SU-DHL-6 (cell line): ENCODE data around the gene TCP10L.

Experiments
- H2AFZ ChIP-seq: fragments of 200-600 bp; sonication (generic); 2 replicates; pipeline ENCODE4 v1.6.1; 2014; ENCODE audit warnings: low read depth, mild to moderate bottlenecking, moderate library complexity, mixed read lengths, antibody characterized with exemption, low read length; ENCODE audit not compliant: severe bottlenecking
- H3F3A ChIP-seq: fragments of 200-600 bp; shearing (Covaris generic); 2 replicates; pipeline ENCODE4 v1.6.0; 2016; ENCODE audit warnings: antibody characterized with exemption, mild to moderate bottlenecking; ENCODE audit not compliant: insufficient read depth
- H3K27ac ChIP-seq: fragments of 200-600 bp; sonication (generic); 2 replicates; pipeline ENCODE4 v1.5.1; 2016; ENCODE audit warnings: low read depth, mild to moderate bottlenecking, low read length, moderate library complexity, mixed read lengths
- H3K27me3 ChIP-seq: fragments of 200-600 bp; sonication (generic), shearing (Covaris generic); 2 replicates; pipeline ENCODE4 v1.6.0; 2014; ENCODE audit warnings: mild to moderate bottlenecking, low read length
- H3K36me3 ChIP-seq: fragments of 200-600 bp; sonication (generic); 2 replicates; pipeline ENCODE4 v1.6.1; 2014; ENCODE audit warnings: mild to moderate bottlenecking, low read length, mixed read lengths
- H3K4me2 ChIP-seq: fragments of 300-600, 200-600 bp; shearing (Covaris generic), sonication (generic); 2 replicates; pipeline ENCODE4 v1.6.0; 2014; ENCODE audit warnings: low read length, low read depth, mild to moderate bottlenecking; ENCODE audit not compliant: poor library complexity, severe bottlenecking
- H3K4me3 ChIP-seq: fragments of 200-600 bp; sonication (generic); 2 replicates; pipeline ENCODE4 v1.5.1; 2014; ENCODE audit warnings: antibody characterized with exemption, low read length, mild to moderate bottlenecking, mixed read lengths; ENCODE audit not compliant: insufficient read depth, poor library complexity, severe bottlenecking
- H3K79me2 ChIP-seq: fragments of 200-600 bp; sonication (generic); 2 replicates; pipeline ENCODE4 v1.6.1; 2014; ENCODE audit warnings: mild to moderate bottlenecking, low read length, moderate library complexity; ENCODE audit not compliant: insufficient read depth
- H3K9ac ChIP-seq: fragments of 200-600 bp; sonication (generic); 2 replicates; pipeline ENCODE4 v1.7.0; 2014; ENCODE audit warnings: mild to moderate bottlenecking, low read length
- H3K9me2 ChIP-seq: fragments of 200-600 bp; sonication (generic); replicated peaks from 2 replicates; pipeline ENCODE4 v1.6.1; 2014; ENCODE audit warnings: low read length; ENCODE audit not compliant: insufficient read depth
- H3K9me3 ChIP-seq: fragments of 200-600 bp; sonication (generic); 2 replicates; pipeline ENCODE4 v1.6.1; 2014; ENCODE audit warnings: low read length, mixed read lengths; ENCODE audit not compliant: insufficient read depth
- H4K20me1 ChIP-seq: fragments of 200-600 bp; sonication (generic); 2 replicates; pipeline ENCODE4 v1.6.1; 2014; ENCODE audit warnings: low read depth, mild to moderate bottlenecking, antibody characterized with exemption, low read length, moderate library complexity, mixed read lengths
- EZH2phosphoT487 ChIP-seq: fragments of 200-600 bp; sonication (generic), shearing (Covaris generic); conservative IDR thresholded peaks from 2 replicates; pipeline ENCODE4 v1.6.1; 2018; ENCODE audit warnings: mild to moderate bottlenecking, antibody characterized with exemption, low read length, moderate library complexity, mixed read lengths
- TF ChIP-seq, protein P1 (sequence below): fragments of 200-600 bp; sonication (generic); IDR thresholded peaks from one replicate; pipeline ENCODE4 v1.5.1; 2017; ENCODE audit warnings: antibody characterized with exemption, mild to moderate bottlenecking, low read length, moderate library complexity; ENCODE audit not compliant: insufficient read depth, poor library complexity, severe bottlenecking

Gene TCP10L

DNA sequence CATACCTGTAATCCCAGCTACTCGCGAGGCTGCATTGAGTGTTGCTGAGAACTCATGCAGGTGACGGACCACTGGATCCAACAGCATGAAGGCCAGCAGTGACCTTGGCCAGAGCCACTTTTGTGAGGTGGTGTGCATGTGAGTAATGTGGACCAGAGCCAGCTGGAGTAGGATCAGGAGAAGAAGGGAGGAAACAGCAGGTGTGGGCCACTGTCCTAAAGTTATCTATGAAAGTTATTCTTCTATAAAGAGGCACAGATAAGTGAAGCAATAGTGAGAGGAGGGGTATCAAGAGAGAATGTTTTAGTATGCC is 47.8 kb downstream of the TCP10L start:
- H3K27ac ChIP-seq = no peak overlapping the region
- TF ChIP-seq, protein P1, sequence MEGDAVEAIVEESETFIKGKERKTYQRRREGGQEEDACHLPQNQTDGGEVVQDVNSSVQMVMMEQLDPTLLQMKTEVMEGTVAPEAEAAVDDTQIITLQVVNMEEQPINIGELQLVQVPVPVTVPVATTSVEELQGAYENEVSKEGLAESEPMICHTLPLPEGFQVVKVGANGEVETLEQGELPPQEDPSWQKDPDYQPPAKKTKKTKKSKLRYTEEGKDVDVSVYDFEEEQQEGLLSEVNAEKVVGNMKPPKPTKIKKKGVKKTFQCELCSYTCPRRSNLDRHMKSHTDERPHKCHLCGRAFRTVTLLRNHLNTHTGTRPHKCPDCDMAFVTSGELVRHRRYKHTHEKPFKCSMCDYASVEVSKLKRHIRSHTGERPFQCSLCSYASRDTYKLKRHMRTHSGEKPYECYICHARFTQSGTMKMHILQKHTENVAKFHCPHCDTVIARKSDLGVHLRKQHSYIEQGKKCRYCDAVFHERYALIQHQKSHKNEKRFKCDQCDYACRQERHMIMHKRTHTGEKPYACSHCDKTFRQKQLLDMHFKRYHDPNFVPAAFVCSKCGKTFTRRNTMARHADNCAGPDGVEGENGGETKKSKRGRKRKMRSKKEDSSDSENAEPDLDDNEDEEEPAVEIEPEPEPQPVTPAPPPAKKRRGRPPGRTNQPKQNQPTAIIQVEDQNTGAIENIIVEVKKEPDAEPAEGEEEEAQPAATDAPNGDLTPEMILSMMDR = no peak
- TF ChIP-seq EZH2phosphoT487 = no peak
- H3K9me3 ChIP-seq = no peaks in the 10 kb centered on the region
- H3K4me3 ChIP-seq = no peak overlapping the region
- no peaks in the 10 kb centered on the region for H3K36me3 ChIP-seq
- H3F3A ChIP-seq = no peaks in the 10 kb centered on the region
- H4K20me1 ChIP-seq = no peaks in the 10 kb centered on the region
- no peak overlapping the region for H2AFZ ChIP-seq
- H3K4me2 ChIP-seq = no peak overlapping the region
- H3K9ac ChIP-seq = no peak overlapping the region
- no peaks in the 10 kb centered on the region for H3K9me2 ChIP-seq
- no peaks in the 10 kb centered on the region for H3K79me2 ChIP-seq
- H3K27me3 ChIP-seq = no peaks in the 10 kb centered on the region

DNA sequence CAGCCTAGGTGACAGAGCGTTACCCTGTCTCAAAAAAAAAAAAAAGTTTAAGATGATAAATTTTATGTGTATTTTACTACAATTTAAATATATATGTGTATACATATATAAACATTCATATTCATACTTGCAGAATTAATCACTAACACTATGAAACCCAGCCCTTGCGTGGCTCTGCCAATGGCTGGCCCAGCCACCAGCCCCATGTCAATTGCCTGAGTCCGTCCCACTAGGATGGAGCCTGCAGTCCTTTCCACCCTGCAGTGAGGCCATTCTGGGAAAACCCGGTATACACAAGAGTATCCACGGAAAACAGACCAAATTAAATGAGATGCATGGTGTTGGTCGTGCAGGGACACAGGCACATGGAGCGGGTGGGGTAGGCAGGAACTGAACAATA is 49.7 kb downstream of the TCP10L start:
- H3K4me2 ChIP-seq = no peak overlapping the region
- no peaks in the 10 kb centered on the region for H4K20me1 ChIP-seq
- H3K36me3 ChIP-seq = no peaks in the 10 kb centered on the region
- no peaks in the 10 kb centered on the region for H3F3A ChIP-seq
- no peaks in the 10 kb centered on the region for H3K27me3 ChIP-seq
- H3K9me2 ChIP-seq = no peaks in the 10 kb centered on the region
- H3K9ac ChIP-seq = no peak overlapping the region
- H2AFZ ChIP-seq = no peak overlapping the region
- H3K79me2 ChIP-seq = no peaks in the 10 kb centered on the region
- H3K9me3 ChIP-seq = no peaks in the 10 kb centered on the region
- TF ChIP-seq, protein P1 = no peak
- TF ChIP-seq EZH2phosphoT487 = no peak
- H3K4me3 ChIP-seq = no peak overlapping the region
- no peak overlapping the region for H3K27ac ChIP-seq

DNA sequence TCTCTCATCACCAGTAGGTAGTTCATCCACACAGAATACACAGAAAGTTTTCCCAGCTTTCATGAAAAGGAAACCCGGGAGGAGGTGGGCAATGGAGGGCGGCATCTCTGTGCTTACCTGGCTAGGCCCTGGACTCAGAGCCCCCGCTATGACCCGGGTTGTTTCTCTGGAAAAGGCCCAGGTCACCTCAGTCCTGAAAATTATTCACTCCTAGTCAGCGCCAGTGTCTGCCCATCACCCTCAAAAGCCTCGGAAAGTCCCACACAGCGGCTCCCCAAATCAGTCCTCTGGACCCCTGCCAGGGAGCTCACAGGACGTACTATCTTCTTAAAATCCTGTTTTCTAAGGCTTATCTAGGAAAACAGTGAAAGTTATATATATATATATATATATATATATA is 51.2 kb downstream of the TCP10L start:
- no peak overlapping the region for H3K27ac ChIP-seq
- TF ChIP-seq, protein P1 = no peak
- no peak for TF ChIP-seq EZH2phosphoT487
- no peak overlapping the region for H2AFZ ChIP-seq
- H3F3A ChIP-seq = no peaks in the 10 kb centered on the region
- H3K4me3 ChIP-seq = no peak overlapping the region
- H4K20me1 ChIP-seq = no peaks in the 10 kb centered on the region
- H3K9me2 ChIP-seq = no peaks in the 10 kb centered on the region
- H3K9me3 ChIP-seq = no peaks in the 10 kb centered on the region
- no peaks in the 10 kb centered on the region for H3K79me2 ChIP-seq
- no peaks in the 10 kb centered on the region for H3K27me3 ChIP-seq
- no peak overlapping the region for H3K9ac ChIP-seq
- H3K36me3 ChIP-seq = no peaks in the 10 kb centered on the region
- no peak overlapping the region for H3K4me2 ChIP-seq

DNA sequence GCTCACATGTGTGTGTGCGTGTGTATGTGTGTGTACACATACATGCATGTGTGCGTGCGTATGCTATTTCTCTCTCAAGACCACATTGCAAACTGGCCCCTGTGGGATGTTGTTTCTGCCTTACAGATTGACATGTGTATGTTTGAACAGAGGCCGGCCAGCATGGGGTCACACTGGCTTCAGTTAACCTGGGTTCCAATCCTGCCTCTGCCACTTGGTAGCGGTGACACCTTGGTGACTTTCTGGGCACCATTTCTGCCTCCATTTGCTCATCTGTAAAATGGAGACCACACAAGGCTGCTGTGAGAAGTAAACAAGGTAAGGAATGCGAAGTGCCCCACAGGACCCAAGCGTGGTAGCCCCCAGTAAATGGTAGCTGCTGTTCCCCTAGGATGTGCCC is 51.7 kb downstream of the TCP10L start:
- H3K9me2 ChIP-seq = no peaks in the 10 kb centered on the region
- H3K27ac ChIP-seq = no peak overlapping the region
- no peaks in the 10 kb centered on the region for H3K27me3 ChIP-seq
- H3K4me2 ChIP-seq = no peak overlapping the region
- H3K9ac ChIP-seq = no peak overlapping the region
- no peaks in the 10 kb centered on the region for H3F3A ChIP-seq
- TF ChIP-seq, protein P1 = no peak
- no peak for TF ChIP-seq EZH2phosphoT487
- no peaks in the 10 kb centered on the region for H3K36me3 ChIP-seq
- no peak overlapping the region for H3K4me3 ChIP-seq
- H3K9me3 ChIP-seq = no peaks in the 10 kb centered on the region
- no peaks in the 10 kb centered on the region for H3K79me2 ChIP-seq
- no peaks in the 10 kb centered on the region for H4K20me1 ChIP-seq
- H2AFZ ChIP-seq = no peak overlapping the region
